Panc1 (cell line): ENCODE measurements around the gene MRAS.

ENCODE experiments used
- POLR2AphosphoS5 ChIP-seq: IDR thresholded peaks from 2 replicates; pipeline ENCODE4 v1.6.1; 2012; ENCODE audit warnings: mild to moderate bottlenecking, low read depth, low read length, moderate library complexity
- SIN3A ChIP-seq: IDR thresholded peaks from 2 replicates; pipeline ENCODE4 v1.6.1; 2012; ENCODE audit warnings: low read depth, mild to moderate bottlenecking, low read length, moderate library complexity, borderline replicate concordance; ENCODE audit not compliant: insufficient read depth
- TCF7L2 ChIP-seq: IDR thresholded peaks from 2 replicates; pipeline ENCODE4 v1.6.1; 2011; ENCODE audit warnings: mild to moderate bottlenecking, low read depth, low read length, inconsistent platforms
- TF ChIP-seq, protein P1 (sequence below): fragments of 450-650 bp; IDR thresholded peaks from 2 replicates; pipeline ENCODE4 v1.5.1; 2017; ENCODE audit warnings: mild to moderate bottlenecking
- TF ChIP-seq, protein P2 (sequence below), 2 experiments: IDR thresholded peaks; 2 replicates each; pipeline ENCODE4 v1.6.1; 2011 to 2012; ENCODE audit warnings: low read depth in 2 of 2, control low read depth in 1 of 2, low read length in 1 of 2, mild to moderate bottlenecking in 1 of 2, moderate library complexity in 1 of 2; ENCODE audit not compliant: insufficient read depth in 1 of 2

DNA sequence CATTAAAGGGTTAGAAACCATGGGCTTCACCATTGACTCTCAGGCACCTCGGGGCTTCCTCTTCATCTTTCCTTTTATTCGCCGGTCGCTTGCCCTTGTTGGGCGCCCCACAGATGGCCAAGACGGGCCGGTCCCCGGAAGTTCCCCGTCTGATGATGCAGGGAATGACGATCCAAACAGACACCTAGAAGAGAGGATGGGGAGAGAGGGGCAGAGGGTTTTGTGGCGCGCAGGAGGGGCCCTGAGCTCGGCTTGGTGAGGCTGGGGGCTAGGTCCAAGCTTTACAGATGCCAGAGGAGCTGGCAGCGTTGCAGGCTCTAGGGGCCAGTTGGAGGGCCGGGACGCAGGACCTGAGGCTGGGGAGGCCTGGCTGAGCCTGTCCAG lies 85.5 kb downstream of the MRAS start:
- TF ChIP-seq, protein P1, sequence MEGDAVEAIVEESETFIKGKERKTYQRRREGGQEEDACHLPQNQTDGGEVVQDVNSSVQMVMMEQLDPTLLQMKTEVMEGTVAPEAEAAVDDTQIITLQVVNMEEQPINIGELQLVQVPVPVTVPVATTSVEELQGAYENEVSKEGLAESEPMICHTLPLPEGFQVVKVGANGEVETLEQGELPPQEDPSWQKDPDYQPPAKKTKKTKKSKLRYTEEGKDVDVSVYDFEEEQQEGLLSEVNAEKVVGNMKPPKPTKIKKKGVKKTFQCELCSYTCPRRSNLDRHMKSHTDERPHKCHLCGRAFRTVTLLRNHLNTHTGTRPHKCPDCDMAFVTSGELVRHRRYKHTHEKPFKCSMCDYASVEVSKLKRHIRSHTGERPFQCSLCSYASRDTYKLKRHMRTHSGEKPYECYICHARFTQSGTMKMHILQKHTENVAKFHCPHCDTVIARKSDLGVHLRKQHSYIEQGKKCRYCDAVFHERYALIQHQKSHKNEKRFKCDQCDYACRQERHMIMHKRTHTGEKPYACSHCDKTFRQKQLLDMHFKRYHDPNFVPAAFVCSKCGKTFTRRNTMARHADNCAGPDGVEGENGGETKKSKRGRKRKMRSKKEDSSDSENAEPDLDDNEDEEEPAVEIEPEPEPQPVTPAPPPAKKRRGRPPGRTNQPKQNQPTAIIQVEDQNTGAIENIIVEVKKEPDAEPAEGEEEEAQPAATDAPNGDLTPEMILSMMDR, result no peak
- TF ChIP-seq SIN3A, result no peak
- TF ChIP-seq POLR2AphosphoS5, result no peak
- TF ChIP-seq, protein P2, sequence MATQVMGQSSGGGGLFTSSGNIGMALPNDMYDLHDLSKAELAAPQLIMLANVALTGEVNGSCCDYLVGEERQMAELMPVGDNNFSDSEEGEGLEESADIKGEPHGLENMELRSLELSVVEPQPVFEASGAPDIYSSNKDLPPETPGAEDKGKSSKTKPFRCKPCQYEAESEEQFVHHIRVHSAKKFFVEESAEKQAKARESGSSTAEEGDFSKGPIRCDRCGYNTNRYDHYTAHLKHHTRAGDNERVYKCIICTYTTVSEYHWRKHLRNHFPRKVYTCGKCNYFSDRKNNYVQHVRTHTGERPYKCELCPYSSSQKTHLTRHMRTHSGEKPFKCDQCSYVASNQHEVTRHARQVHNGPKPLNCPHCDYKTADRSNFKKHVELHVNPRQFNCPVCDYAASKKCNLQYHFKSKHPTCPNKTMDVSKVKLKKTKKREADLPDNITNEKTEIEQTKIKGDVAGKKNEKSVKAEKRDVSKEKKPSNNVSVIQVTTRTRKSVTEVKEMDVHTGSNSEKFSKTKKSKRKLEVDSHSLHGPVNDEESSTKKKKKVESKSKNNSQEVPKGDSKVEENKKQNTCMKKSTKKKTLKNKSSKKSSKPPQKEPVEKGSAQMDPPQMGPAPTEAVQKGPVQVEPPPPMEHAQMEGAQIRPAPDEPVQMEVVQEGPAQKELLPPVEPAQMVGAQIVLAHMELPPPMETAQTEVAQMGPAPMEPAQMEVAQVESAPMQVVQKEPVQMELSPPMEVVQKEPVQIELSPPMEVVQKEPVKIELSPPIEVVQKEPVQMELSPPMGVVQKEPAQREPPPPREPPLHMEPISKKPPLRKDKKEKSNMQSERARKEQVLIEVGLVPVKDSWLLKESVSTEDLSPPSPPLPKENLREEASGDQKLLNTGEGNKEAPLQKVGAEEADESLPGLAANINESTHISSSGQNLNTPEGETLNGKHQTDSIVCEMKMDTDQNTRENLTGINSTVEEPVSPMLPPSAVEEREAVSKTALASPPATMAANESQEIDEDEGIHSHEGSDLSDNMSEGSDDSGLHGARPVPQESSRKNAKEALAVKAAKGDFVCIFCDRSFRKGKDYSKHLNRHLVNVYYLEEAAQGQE (IDR thresholded peaks at IDR 0.05; ENCODE audit: insufficient read depth in 1 of 2, low read depth in 2 of 2, low read length in 1 of 2), result no peak
- TF ChIP-seq TCF7L2, result no peak
